ENCODE measurements around the gene UGT8. TPM values are rescaled to one million over a fixed set of nuclear protein-coding genes. Genes with fewer than 3 reads are reported as not detected.
A peak's percentile ranks its signal among the peaks of the same experiment; 100 is the strongest.

Gene UGT8
- total RNA-seq, 1 donor from 2014 or later: 1.2 TPM

- no peak for TF ChIP-seq CTCF (IDR thresholded peaks at IDR 0.05)
- H3K36me3 ChIP-seq: no peaks in the 10 kb centered on the region
- no peaks in the 10 kb centered on the region for H3K9me3 ChIP-seq
- H3K27ac ChIP-seq: no peak overlapping the region
- no peaks in the 10 kb centered on the region for H3K4me1 ChIP-seq
- intact Hi-C loops (cut with DNase I): no loop called here
- ATAC-seq (no peak), DNase-seq (no peak)
- H3K4me3 ChIP-seq: no peak overlapping the region
- H3K27me3 ChIP-seq (ENCODE audit: low read depth): no peaks in the 10 kb centered on the region
Observed at GRCh38 chr4:114691865-114692264, 93.3 kb downstream of the UGT8 start.

GRCh38 chr4:114692958-114693357 lies 94.4 kb downstream of the UGT8 start:
- intact Hi-C loops (cut with DNase I): no loop called here
- ATAC-seq: no peak
- H3K9me3 ChIP-seq: no peaks in the 10 kb centered on the region
- no peak for TF ChIP-seq CTCF (IDR thresholded peaks at IDR 0.05)
- H3K27ac ChIP-seq: no peak overlapping the region
- no peaks in the 10 kb centered on the region for H3K4me1 ChIP-seq
- no peak overlapping the region for H3K4me3 ChIP-seq
- no peaks in the 10 kb centered on the region for H3K36me3 ChIP-seq
- H3K27me3 ChIP-seq (ENCODE audit: low read depth): no peaks in the 10 kb centered on the region
- no peak for DNase-seq

- DNase-seq (no peak), ATAC-seq (no peak)
- intact Hi-C loops (cut with DNase I): no loop called here
Observed at GRCh38 chr4:114694770-114695169, 96.2 kb downstream of the UGT8 start.

GRCh38 chr4:114698231-114698630 lies 99.6 kb downstream of the UGT8 start:
- H3K4me3 ChIP-seq: no peak overlapping the region
- no peaks in the 10 kb centered on the region for H3K27me3 ChIP-seq (ENCODE audit: low read depth)
- ATAC-seq (no peak), DNase-seq (no peak)
- H3K4me1 ChIP-seq: no peaks in the 10 kb centered on the region
- no peak for TF ChIP-seq CTCF (IDR thresholded peaks at IDR 0.05)
- no peak overlapping the region for H3K27ac ChIP-seq
- intact Hi-C loops (cut with DNase I): no loop called here
- H3K9me3 ChIP-seq: no peaks in the 10 kb centered on the region
- H3K36me3 ChIP-seq: no peaks in the 10 kb centered on the region

More at GRCh38 chr4:114694770-114695169, 96.2 kb downstream of the UGT8 start:
- peak; percentile 46 for TF ChIP-seq CTCF (IDR thresholded peaks at IDR 0.05)
- Histone ChIP-seq H3K9me3 (no peaks in the 10 kb centered on the region), H3K36me3 (no peaks in the 10 kb centered on the region), H3K4me3 (no peak overlapping the region), H3K27me3 (ENCODE audit: low read depth) (no peaks in the 10 kb centered on the region), H3K27ac (no peak overlapping the region), H3K4me1 (no peaks in the 10 kb centered on the region)

- no peak for DNase-seq
- H3K4me3 ChIP-seq: no peak overlapping the region
- H3K27me3 ChIP-seq (ENCODE audit: low read depth): no peaks in the 10 kb centered on the region
- intact Hi-C loops (cut with DNase I): no loop called here
- no peak for TF ChIP-seq CTCF (IDR thresholded peaks at IDR 0.05)
- no peak overlapping the region for H3K27ac ChIP-seq
- no peaks in the 10 kb centered on the region for H3K36me3 ChIP-seq
- no peaks in the 10 kb centered on the region for H3K4me1 ChIP-seq
- no peaks in the 10 kb centered on the region for H3K9me3 ChIP-seq
- no peak for ATAC-seq
Observed at GRCh38 chr4:114701491-114701890, 102.9 kb downstream of the UGT8 start.

- Histone ChIP-seq H3K36me3 (no peaks in the 10 kb centered on the region), H3K27ac (no peak overlapping the region), H3K9me3 (no peaks in the 10 kb centered on the region), H3K4me1 (no peaks in the 10 kb centered on the region), H3K27me3 (ENCODE audit: low read depth) (no peaks in the 10 kb centered on the region), H3K4me3 (no peak overlapping the region)
- intact Hi-C loops (cut with DNase I): no loop called here
- no peak for ATAC-seq
- no peak for DNase-seq
- TF ChIP-seq CTCF (IDR thresholded peaks at IDR 0.05): no peak
Observed at GRCh38 chr4:114717432-114717831, 118.8 kb downstream of the UGT8 start.

Measured in lower lobe of right lung (tissue), 2 donors.